Measurements from ENCODE around the gene CORO1C.

CORO1C gene

DNA sequence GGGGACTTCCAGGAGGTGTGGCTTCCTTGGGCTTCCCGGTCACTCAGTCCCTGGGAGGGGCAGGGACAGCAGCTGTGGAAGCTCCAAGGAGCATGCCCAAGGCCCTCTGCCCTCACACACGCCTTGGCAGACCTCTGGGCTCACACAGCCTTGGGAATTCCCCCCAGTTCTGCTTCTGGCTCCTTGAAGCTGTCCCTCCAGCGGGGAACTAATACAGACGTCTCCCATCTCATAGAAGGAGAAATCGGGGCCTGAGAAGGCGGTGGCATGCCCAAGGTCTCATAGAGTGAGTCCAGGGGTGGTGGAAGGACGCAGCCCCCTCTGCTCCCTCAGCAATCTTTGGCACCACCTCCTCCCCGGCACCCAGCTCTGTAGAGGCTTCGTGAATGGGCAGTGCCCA, 117.8 kb downstream of the CORO1C start:
- DNase-seq: no peak

DNA sequence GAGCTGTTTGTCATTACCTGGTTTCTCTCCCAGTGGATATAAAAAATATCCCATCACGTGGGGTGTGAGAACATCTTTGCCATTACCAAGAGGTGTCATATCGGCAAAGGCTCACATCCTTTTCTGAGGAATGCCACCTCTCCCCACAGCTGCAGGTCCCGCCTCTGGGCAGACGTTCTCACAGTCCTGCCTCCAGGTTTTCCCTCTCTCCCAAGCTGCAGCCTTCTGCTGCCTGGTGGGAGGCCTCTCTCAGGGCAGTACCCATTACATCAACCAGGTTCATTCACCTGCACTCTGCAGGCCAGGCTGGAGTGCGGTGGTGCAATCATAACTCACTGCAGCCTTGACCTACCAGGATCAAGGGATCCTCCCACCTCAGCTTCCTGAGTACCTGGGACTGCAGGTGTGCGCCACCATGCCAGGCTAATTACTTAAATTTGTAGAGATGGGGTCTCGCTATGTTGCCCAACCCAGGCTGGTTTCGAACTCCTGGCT, 118.5 kb downstream of the CORO1C start:
- DNase-seq: no peak

- DNase-seq: no peak
These were observed 119.4 kb downstream of the CORO1C start for GRCh38 chr12:108611884-108612415.

DNA sequence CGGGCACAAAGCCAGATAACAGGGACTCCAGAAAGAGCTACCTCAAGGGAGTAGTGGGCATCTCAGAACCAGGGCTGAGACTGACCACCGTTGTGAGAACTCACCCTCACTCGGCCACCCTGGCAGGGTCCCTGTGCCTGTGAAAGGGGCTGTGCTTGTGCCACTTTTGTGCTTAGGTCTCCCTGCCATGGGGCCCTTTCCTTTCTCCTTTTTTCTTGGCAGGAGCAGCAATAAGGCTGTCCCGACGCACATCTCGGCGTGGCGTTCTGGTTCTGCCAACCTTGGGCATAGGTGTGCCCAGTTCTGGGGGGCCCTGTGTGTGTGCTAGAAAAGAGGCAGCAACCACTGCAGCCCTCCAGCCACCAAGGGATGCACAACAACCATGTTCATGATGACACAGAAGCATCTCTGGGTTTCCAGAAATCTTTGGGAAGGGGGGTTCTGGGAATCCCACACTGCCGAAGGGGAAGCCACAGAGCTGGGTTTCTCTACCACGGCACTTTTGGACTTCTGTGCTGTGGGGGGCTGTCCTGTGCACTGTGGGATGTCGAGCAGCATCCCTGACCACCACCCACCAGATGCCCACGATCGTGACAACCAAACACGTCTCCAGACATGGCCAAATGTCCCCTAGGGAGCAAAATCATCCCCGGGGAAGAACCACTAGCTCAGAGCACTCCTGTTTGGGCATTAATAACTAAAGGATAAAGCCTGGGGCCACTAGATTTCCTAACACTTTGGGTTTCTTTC, 120.3 kb downstream of the CORO1C start:
- DNase-seq: no peak

DNA sequence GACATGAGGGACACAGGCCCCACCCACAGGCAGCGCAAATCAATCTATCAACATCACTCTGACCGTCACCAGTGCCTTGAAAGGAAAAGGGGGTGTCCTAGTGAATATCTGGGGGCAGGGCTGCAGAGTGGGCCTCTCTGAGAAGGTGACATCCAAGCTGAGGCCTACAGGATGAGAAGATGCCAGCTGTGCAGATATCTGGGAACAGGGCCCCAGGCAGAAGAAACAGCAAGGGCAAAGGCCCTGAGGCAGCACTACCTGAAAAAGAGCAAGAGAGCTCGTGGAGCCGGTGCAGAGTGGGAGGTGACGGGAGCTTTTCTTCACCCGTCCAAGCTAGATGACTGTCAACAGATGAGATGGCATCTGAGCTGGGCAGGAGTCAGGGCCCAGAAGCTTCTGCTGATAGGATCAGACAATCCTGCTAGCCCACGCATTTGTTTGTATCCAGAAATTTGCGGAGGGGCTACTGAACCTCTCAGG, 120.9 kb downstream of the CORO1C start:
- DNase-seq: no peak

DNA sequence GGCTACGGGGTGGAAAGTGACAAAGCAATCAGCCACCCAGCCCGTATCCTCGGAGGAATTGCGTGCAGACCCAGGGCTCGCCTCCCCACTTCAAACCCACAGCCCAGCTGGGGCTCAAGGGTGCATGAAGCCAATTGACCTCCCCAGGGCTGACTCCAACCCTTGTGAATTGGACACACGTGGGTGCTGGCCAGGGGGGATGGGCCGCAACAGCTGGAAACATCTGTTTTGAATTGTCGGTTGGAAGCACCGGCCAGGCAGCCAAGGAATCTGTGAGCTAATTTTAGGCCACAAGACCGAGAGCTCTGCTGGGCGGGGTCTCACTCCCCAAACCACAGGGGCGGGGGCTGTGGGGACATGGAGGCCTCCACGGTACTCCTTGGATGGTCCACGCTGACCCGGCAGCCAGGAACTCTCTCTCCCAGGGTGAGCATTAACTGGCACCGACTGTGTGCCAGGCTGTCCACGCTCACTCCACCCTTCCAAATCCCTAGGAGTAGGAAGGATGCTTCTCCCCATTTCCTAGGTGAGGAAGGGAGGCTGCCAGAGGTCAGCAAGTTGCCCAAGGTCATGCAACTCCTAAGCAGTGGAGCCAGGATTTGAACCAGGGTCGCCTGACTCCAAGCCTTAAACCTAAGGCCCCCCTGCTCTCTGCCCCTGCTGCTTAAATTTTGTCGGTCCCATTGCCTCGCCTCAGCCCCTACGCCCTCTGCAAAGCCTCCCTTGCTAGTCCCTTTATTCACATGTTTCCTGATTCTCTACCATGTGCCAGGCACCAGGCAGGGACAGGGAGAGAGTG, 121.6 kb downstream of the CORO1C start:
- DNase-seq: no peak

DNA sequence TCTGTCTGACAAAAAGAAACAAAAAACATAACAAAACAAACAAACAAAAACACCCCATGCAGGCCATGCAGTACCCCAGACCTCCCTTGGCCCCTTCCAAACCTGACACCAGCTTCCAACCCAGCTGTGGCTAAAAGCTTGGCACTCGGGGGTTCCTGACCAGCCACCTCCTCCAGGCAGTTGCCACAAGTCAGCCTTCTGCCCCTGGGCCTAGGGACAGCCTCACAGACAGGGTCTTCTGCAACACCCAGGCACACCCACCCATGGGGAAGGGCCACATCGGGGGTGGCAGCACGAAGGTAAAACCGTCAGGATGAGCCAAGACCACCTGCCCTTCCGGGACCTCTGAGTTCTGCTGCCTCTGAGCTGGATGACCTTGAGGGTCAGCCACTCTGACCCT, 122.7 kb downstream of the CORO1C start:
- DNase-seq: no peak

GRCh38 chr12:108607981-108608600, 123.2 kb downstream of the CORO1C start:
- DNase-seq: no peak

DNA sequence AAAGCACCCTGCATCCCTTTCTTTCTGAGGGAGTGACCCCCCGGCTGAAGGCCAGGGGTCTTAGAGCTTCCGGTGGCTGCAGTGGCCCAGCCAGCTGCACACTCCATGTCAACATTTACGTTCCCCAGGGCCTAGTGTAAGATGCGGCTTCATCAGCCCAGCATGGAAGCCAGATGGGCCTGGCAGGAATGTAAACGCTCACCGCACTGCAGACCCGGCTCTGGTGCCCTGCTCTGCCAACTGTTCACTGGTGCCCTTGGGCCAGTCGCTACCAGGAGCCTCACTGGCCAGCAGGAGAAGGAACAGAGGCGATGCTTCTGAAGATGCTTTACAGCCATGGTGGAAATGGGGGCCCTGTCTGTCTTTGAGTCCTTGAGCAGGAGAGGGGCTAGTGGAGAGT, 124.8 kb downstream of the CORO1C start:
- DNase-seq: no peak

GRCh38 chr12:108605690-108606406, 125.5 kb downstream of the CORO1C start:
- DNase-seq: no peak

- no peak for DNase-seq
These were observed 126.2 kb downstream of the CORO1C start for GRCh38 chr12:108605000-108605689.

GRCh38 chr12:108604208-108604941, 126.9 kb downstream of the CORO1C start:
- peak in 1 of 2 experiments; percentile 20 for DNase-seq

- DNase-seq: no peak
These were observed 127.6 kb downstream of the CORO1C start for GRCh38 chr12:108603743-108604142.

DNA sequence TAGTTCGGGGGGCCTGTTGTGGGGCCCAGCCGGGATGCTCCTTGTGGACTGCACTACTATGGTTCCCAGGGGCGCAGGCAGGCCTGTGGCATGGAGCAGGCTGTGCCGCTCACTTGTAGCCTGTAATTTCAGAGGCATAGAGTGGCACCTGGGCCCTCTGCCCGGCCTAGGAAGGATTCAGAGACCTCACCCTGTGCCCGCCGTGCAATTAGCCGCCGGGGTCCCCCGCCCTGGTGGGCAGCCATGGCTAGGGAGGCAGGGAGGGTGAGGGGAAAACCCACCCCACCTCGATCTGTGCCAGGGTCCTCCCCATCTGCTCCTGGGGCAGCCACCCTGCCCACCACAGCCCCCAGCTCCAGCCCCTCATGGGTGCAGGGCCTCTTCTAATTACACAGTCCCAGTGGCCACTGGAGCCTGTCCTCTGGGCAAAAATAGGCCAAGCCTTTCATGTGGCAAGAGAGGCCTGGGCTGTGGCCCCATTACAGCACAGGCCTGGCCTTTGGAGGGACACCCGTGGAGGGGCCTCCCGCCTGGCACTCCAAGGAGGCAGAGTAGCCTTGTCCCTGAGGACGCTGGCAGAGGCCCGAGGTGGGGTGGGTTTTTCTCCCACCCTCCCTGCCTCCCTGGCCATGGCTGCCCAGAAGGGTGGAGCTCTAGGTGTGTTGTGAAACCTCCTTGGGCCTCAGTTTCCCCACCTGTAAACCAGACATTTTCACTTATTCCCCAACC, 128.2 kb downstream of the CORO1C start:
- DNase-seq: no peak

DNA sequence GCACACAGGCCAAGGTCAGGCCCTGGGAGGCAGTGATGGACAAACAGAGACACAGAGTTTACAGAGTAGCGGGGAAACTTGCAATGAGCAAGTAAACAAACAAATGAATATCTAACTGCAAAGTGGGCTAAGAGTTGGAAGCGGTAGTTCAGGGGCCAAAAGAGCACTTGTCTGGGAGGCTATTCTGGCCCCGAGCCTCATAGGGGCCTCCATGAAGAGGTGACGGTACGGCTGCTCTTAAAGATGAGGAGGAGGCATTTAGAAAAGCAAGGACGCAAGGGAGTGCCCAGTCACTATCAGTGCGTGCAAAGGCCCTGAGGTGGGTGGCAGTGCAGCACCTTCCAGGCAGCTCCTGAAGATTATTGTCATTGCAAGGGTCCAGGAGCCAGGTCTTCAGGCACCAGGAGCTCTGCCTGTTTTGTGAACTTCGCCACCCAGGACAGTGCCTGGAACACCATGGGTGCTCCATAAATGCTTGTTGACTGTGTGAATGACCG, 129.1 kb downstream of the CORO1C start:
- no peak for DNase-seq

DNA sequence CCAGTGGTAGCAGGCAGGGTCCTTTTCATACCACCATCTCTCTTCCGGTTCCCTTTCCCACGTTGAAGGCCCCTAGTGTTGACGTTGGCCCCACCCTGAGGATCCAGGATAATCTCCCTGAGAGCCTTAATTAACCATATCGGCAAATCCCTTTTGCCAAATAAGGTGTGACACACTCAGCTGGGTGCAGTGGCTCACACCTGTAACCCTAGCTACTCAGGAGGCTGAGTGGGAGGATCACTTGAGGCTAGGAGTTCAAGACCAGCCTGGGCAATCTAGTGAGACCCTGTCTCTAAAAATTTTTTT, 130.7 kb downstream of the CORO1C start:
- DNase-seq: no peak

- DNase-seq: no peak
These were observed 131.2 kb downstream of the CORO1C start for GRCh38 chr12:108599948-108600701.

GRCh38 chr12:108599541-108599940, 131.8 kb downstream of the CORO1C start:
- DNase-seq: no peak

GRCh38 chr12:108598553-108599250, 132.6 kb downstream of the CORO1C start:
- DNase-seq: no peak
